ENCODE data around the gene DYNLT4. TPM values are rescaled to one million over a fixed set of nuclear protein-coding genes. Genes with fewer than 3 reads are reported as not detected.
"Not testable (repeated sequence)": the region's sequence is repeated elsewhere in the genome, so short reads cannot be mapped to it uniquely, and the experiment has no call there.

DYNLT4 gene
- total and polyA plus RNA-seq, 10 donors: 0.15 to 2.1 (median 0.82) TPM; not detected in 3

GRCh38 chr1:44775078-44775929, 31.8 kb downstream of the DYNLT4 start, which contains the start of gene RPS8:
RPS8 (plus strand) TSS chr1:44775540; CDS start chr1:44775597, 57 bp downstream.
- WGBS, 5 donors: 0 to 1% (median 0%) methylated on average over 33 to 65 of the region's 65 CpGs
- H3K27me3 ChIP-seq (replicated peaks in 1 of 7): no peaks in the 10 kb centered on the region
- intact Hi-C loops (cut with DNase I; ENCODE audit: low total_unique reads): no loop called here

GRCh38 chr1:44766421-44766820, 40.7 kb downstream of the DYNLT4 start:
- DNase-seq; H3K27ac ChIP-seq; H3K27me3 ChIP-seq (replicated peaks in 1 of 7); intact Hi-C loops (cut with DNase I; ENCODE audit: low total_unique reads); H3K4me1 ChIP-seq; H3K9me3 ChIP-seq; H3K4me3 ChIP-seq: not testable (repeated sequence)
- 92 to 97% (median 96%) methylated on average over 6 of the region's 6 CpGs for WGBS, 5 donors
- H3K36me3 ChIP-seq: peaks cover 0 to 74% (median 4%) of the 10 kb centered on the region in 6 donors

More at GRCh38 chr1:44775078-44775929, 31.8 kb downstream of the DYNLT4 start, which contains the start of gene RPS8:
- TF ChIP-seq POLR2AphosphoS5 (IDR thresholded peaks at IDR 0.05) (peak; percentile 97 to 99 (median 99)), POLR2A (IDR thresholded peaks at IDR 0.05) (peak; percentile 66 to 89 (median 73)), CTCF (IDR thresholded peaks at IDR 0.05 in 8 of 11, conservative IDR thresholded peaks at IDR 0.05 in 3 of 11) (peak in 1 of 11 experiments; percentile 13)
- Histone ChIP-seq H3K4me3 (peak within 1 kb of the TSS; percentile 73 to 93 (median 84)), H3K4me1 (peaks cover 15 to 52% (median 36%) of the 10 kb centered on the region in 6 donors), H3K27ac (peak within 1 kb of the TSS; percentile 95 to 98 (median 98)), H3K9me3 (no peaks in the 10 kb centered on the region), H3K36me3 (peaks cover 0 to 43% (median 39%) of the 10 kb centered on the region in 6 donors)
- DNase-seq: peak; percentile 96

- Histone ChIP-seq H3K4me3 (no peak overlapping the region), H3K27ac (no peak overlapping the region)
- intact Hi-C loops (cut with DNase I; ENCODE audit: low total_unique reads): no loop called here
Observed at GRCh38 chr1:44760876-44761275, 46.3 kb downstream of the DYNLT4 start.

GRCh38 chr1:44759077-44759476, 48.1 kb downstream of the DYNLT4 start:
- TF ChIP-seq POLR2A (IDR thresholded peaks at IDR 0.05) (no peak), POLR2AphosphoS5 (IDR thresholded peaks at IDR 0.05) (no peak), CTCF (IDR thresholded peaks at IDR 0.05 in 8 of 11, conservative IDR thresholded peaks at IDR 0.05 in 3 of 11) (no peak)
- H3K4me3 ChIP-seq: no peak overlapping the region
- no peak overlapping the region for H3K27ac ChIP-seq
- no peaks in the 10 kb centered on the region for H3K27me3 ChIP-seq (replicated peaks in 1 of 7)
- WGBS, 5 donors: 84 to 96% (median 88%) methylated on average over 11 of the region's 11 CpGs
- DNase-seq: no peak
- peaks cover 0 to 100% (median 0%) of the 10 kb centered on the region in 6 donors for H3K36me3 ChIP-seq
- no peaks in the 10 kb centered on the region for H3K9me3 ChIP-seq
- intact Hi-C loops (cut with DNase I; ENCODE audit: low total_unique reads): no loop called here
- H3K4me1 ChIP-seq: peaks cover 0 to 7% (median 4%) of the 10 kb centered on the region in 6 donors

More at GRCh38 chr1:44760876-44761275, 46.3 kb downstream of the DYNLT4 start:
- no peaks in the 10 kb centered on the region for H3K9me3 ChIP-seq
- H3K4me1 ChIP-seq: peaks cover 0 to 7% (median 4%) of the 10 kb centered on the region in 6 donors
- WGBS, 5 donors: 81 to 95% (median 84%) methylated on average over 3 of the region's 3 CpGs
- no peaks in the 10 kb centered on the region for H3K27me3 ChIP-seq (replicated peaks in 1 of 7)
- no peak for DNase-seq
- H3K36me3 ChIP-seq: peaks cover 0 to 99% (median 0%) of the 10 kb centered on the region in 6 donors
- TF ChIP-seq CTCF (IDR thresholded peaks at IDR 0.05 in 8 of 11, conservative IDR thresholded peaks at IDR 0.05 in 3 of 11) (no peak), POLR2AphosphoS5 (IDR thresholded peaks at IDR 0.05) (no peak), POLR2A (IDR thresholded peaks at IDR 0.05) (no peak)

Data from spleen (tissue), 11 donors.